SK-N-SH (cell line): ENCODE data around the gene CCNC. TPM values are rescaled to one million over a fixed set of nuclear protein-coding genes. Genes with fewer than 3 reads are reported as not detected.

ENCODE experiments used
- CTCF ChIA-PET: fragments of 300-600, 350-600 bp; formaldehyde crosslinking; extraction: SDS; loops from one replicate; lab custom pipeline; 2021; lab: Yijun Ruan, JAX
- POLR2A ChIA-PET: fragments of 350-600 bp; sonication (Branson Sonifier 250); formaldehyde crosslinking; extraction: SDS; loops from one replicate; lab custom pipeline; 2020; ENCODE audit warnings: antibody characterized with exemption, inconsistent platforms; lab: Yijun Ruan, JAX
- DNase-seq: peaks from one replicate; pipeline ENCODE4 v3.0.0; 2012
- H2AFZ ChIP-seq: fragments of 200-600 bp; sonication (generic); 2 replicates; pipeline ENCODE4 v1.8.1; 2016; ENCODE audit warnings: antibody characterized with exemption, mild to moderate bottlenecking, low read depth
- H3F3A ChIP-seq: fragments of 200-600 bp; sonication (generic); replicated peaks from 2 replicates; pipeline ENCODE3; 2016; ENCODE audit warnings: antibody characterized with exemption, mild to moderate bottlenecking; ENCODE audit not compliant: insufficient read depth
- H3K27ac ChIP-seq, 2 experiments: fragments of 200-500 bp in 1 of 2; fragments of 200-600 bp in 1 of 2; sonication (Bioruptor generic) in 1 of 2; sonication (generic), shearing (Covaris generic) in 1 of 2; 2 replicates each; pipeline versions ENCODE4 v1.5.1 to v1.6.1; 2014 to 2016; ENCODE audit warnings: low read depth in 2 of 2, inconsistent platforms in 1 of 2, low read length in 1 of 2, mild to moderate bottlenecking in 1 of 2, mixed read lengths in 1 of 2
- H3K27me3 ChIP-seq: fragments of 200-600 bp; sonication (generic), shearing (Covaris generic); 2 replicates; pipeline ENCODE4 v1.6.1; 2016; ENCODE audit warnings: mixed run types; ENCODE audit not compliant: insufficient read depth
- H3K36me3 ChIP-seq, 2 experiments: fragments of 200-500 bp in 1 of 2; fragments of 200-600 bp in 1 of 2; sonication (Bioruptor generic) in 1 of 2; sonication (generic) in 1 of 2; replicated peaks in 1 of 2; 2 replicates each; pipeline versions ENCODE3 to v1.5.1; 2014 to 2016; ENCODE audit warnings: low read length in 1 of 2, mild to moderate bottlenecking in 1 of 2; ENCODE audit not compliant: insufficient read depth in 2 of 2, control insufficient read depth in 1 of 2
- H3K4me1 ChIP-seq, 2 experiments: fragments of 200-500 bp in 1 of 2; fragments of 200-600 bp in 1 of 2; sonication (Bioruptor generic) in 1 of 2; sonication (generic), shearing (Covaris generic) in 1 of 2; 2 replicates each; pipeline versions ENCODE4 v1.5.1 to v1.6.1; 2014 to 2016; ENCODE audit warnings: low read depth in 1 of 2, low read length in 1 of 2, mixed run types in 1 of 2; ENCODE audit not compliant: insufficient read depth in 2 of 2, control insufficient read depth in 1 of 2
- H3K4me2 ChIP-seq: fragments of 200-600 bp; sonication (generic), shearing (Covaris generic); 2 replicates; pipeline ENCODE4 v1.6.1; 2017; ENCODE audit warnings: mixed run types
- H3K4me3 ChIP-seq, 2 experiments: fragments of 200-500 bp in 1 of 2; fragments of 200-600 bp in 1 of 2; sonication (Bioruptor generic) in 1 of 2; sonication (generic), shearing (Covaris generic) in 1 of 2; 2 replicates each; pipeline versions ENCODE4 v1.5.1 to v1.8.1; 2014 to 2016; ENCODE audit warnings: low read depth in 2 of 2, inconsistent platforms in 1 of 2, low read length in 1 of 2, mild to moderate bottlenecking in 1 of 2, mixed read lengths in 1 of 2, moderate library complexity in 1 of 2
- H3K79me2 ChIP-seq: fragments of 200-600 bp; sonication (generic); 2 replicates; pipeline ENCODE4 v1.8.1; 2017; ENCODE audit warnings: mild to moderate bottlenecking; ENCODE audit not compliant: insufficient read depth
- H3K9ac ChIP-seq: fragments of 200-600 bp; sonication (generic); 2 replicates; pipeline ENCODE4 v1.6.1; 2017; ENCODE audit warnings: mixed run types
- H3K9me2 ChIP-seq: fragments of 200-600 bp; sonication (generic); 2 replicates; pipeline ENCODE4 v1.6.1; 2017; ENCODE audit warnings: mixed run types
- H3K9me3 ChIP-seq: fragments of 200-600 bp; sonication (generic); 2 replicates; pipeline ENCODE4 v1.6.1; 2017; ENCODE audit warnings: mixed run types, mild to moderate bottlenecking, moderate library complexity
- H4K20me1 ChIP-seq: fragments of 200-600 bp; sonication (generic); 2 replicates; pipeline ENCODE4 v1.6.1; 2017; ENCODE audit warnings: mild to moderate bottlenecking, mixed run types; ENCODE audit not compliant: insufficient read depth
- CTCF ChIP-seq: fragments of 200-600 bp; sonication (generic); IDR thresholded peaks from 2 replicates; pipeline ENCODE4 v1.6.1; 2017; ENCODE audit warnings: antibody characterized with exemption, mild to moderate bottlenecking, moderate library complexity
- EP300 ChIP-seq, 2 experiments: IDR thresholded peaks; 2 replicates each; pipeline versions ENCODE4 v1.4.0 to v1.6.1; 2012; ENCODE audit warnings: borderline replicate concordance in 1 of 2, low read depth in 1 of 2, low read length in 1 of 2
- FOXJ3 ChIP-seq: sonication (generic); formaldehyde crosslinking; IDR thresholded peaks from 2 replicates; pipeline ENCODE4 v1.5.1; 2020; ENCODE audit warnings: mild to moderate bottlenecking, missing genetic modification reagents
- GATA2 ChIP-seq: sonication (generic); formaldehyde crosslinking; IDR thresholded peaks from 2 replicates; pipeline ENCODE4 v1.5.0; 2020; ENCODE audit warnings: mild to moderate bottlenecking, missing genetic modification reagents
- JUND ChIP-seq: IDR thresholded peaks from 2 replicates; pipeline ENCODE4 v1.4.0; 2012
- MXI1 ChIP-seq: IDR thresholded peaks from 2 replicates; pipeline ENCODE4 v1.6.1; 2012; ENCODE audit warnings: mild to moderate bottlenecking, low read depth, low read length, improper control_type of control experiment
- NFIC ChIP-seq: IDR thresholded peaks from 2 replicates; pipeline ENCODE4 v1.4.0; 2012; ENCODE audit warnings: borderline replicate concordance
- NRF1 ChIP-seq: IDR thresholded peaks from 2 replicates; pipeline ENCODE4 v1.6.1; 2012; ENCODE audit warnings: low read depth, mild to moderate bottlenecking, low read length
- PBX3 ChIP-seq: IDR thresholded peaks from 2 replicates; pipeline ENCODE4; 2012
- RAD21 ChIP-seq: IDR thresholded peaks from 2 replicates; pipeline ENCODE4 v1.6.1; 2012; ENCODE audit warnings: mild to moderate bottlenecking, low read length
- RCOR1 ChIP-seq: fragments of 150-350 bp; IDR thresholded peaks from 2 replicates; pipeline ENCODE4 v1.6.1; 2017; ENCODE audit warnings: antibody characterized with exemption, low read length
- REST ChIP-seq: IDR thresholded peaks from 2 replicates; pipeline ENCODE4 v1.6.1; 2012; ENCODE audit warnings: mild to moderate bottlenecking, low read depth, low read length, moderate library complexity
- RFX5 ChIP-seq: IDR thresholded peaks from 2 replicates; pipeline ENCODE4 v1.6.1; 2012; ENCODE audit warnings: mild to moderate bottlenecking, improper control_type of control experiment, low read length
- RXRA ChIP-seq: IDR thresholded peaks from 2 replicates; pipeline ENCODE4 v1.4.0; 2012; ENCODE audit warnings: low read depth, mild to moderate bottlenecking, borderline replicate concordance
- SMC3 ChIP-seq: IDR thresholded peaks from 2 replicates; pipeline ENCODE4 v1.6.1; 2012; ENCODE audit warnings: low read depth, low read length, improper control_type of control experiment
- TCF12 ChIP-seq: IDR thresholded peaks from 2 replicates; pipeline ENCODE4 v1.4.0; 2012
- USF1 ChIP-seq: IDR thresholded peaks from 2 replicates; pipeline ENCODE4 v1.4.0; 2012; ENCODE audit warnings: low read depth, borderline replicate concordance
- WGBS: methylation state at CpG from one replicate; pipeline ENCODE4 v1.1.6; 2017; ENCODE audit warnings: low lambda C conversion rate; 5-methylcytosine and 5-hydroxymethylcytosine counted together
- polyA plus RNA-seq, 3 experiments: library from polyadenylated mRNA; depleted of rRNA; stranded (reverse); fragments of >200 nt; gene quantifications; 2 replicates each; pipeline ENCODE4 v1.2.3, GENCODE V29; 2012

The CCNC gene
- polyA plus RNA-seq, 1 of the 3 experiments (the other 2 are of a cell fraction), result 16.0 TPM

- peak; percentile 65 for DNase-seq
- H3F3A ChIP-seq, result no peaks in the 10 kb centered on the region
- no peaks in the 10 kb centered on the region for H3K9me3 ChIP-seq
- H3K4me2 ChIP-seq, result peak overlapping the region; percentile 89
- TF ChIP-seq NFIC, result no peak
- no peak for TF ChIP-seq JUND
- TF ChIP-seq TCF12, result no peak
- H3K27me3 ChIP-seq, result peaks cover 39% of the 10 kb centered on the region
- no peaks in the 10 kb centered on the region for H3K36me3 ChIP-seq
- peak overlapping the region; percentile 47 to 61 for H3K4me3 ChIP-seq
- H3K27ac ChIP-seq, result no peak overlapping the region
- no peaks in the 10 kb centered on the region for H3K9me2 ChIP-seq
- H3K9ac ChIP-seq, result no peak overlapping the region
- H3K4me1 ChIP-seq, result peaks cover 0 to 12% of the 10 kb centered on the region in 2 experiments; a peak in 1 of 4 replicates
- WGBS, result 14% methylated on average over 11 of the region's 21 CpGs
- CTCF ChIA-PET, result interaction anchor here (0.7 to 2.8 kb wide), 19 partner anchors 12 to 279 kb away, joined by 3 to 35 read pairs (median 4); no protein-coding TSS in a partner anchor
- peak overlapping the region; percentile 56; the same call in 1 of the 2 replicates for H2AFZ ChIP-seq
- no peaks in the 10 kb centered on the region for H4K20me1 ChIP-seq
- no peaks in the 10 kb centered on the region for H3K79me2 ChIP-seq
- POLR2A ChIA-PET, result interaction anchor here (0.8 kb wide), 1 partner anchor 21 kb away, joined by 4 read pairs; the partner anchor contains the start of gene CCNC
These were observed 20.8 kb upstream of the CCNC start for GRCh38 chr6:99589290-99589672.

GRCh38 chr6:99588618-99589289 is 20.3 kb upstream of the CCNC start:
- ChIA-PET CTCF (interaction anchor here (0.7 to 2.8 kb wide), 25 partner anchors 11 to 279 kb away, joined by 3 to 35 read pairs (median 3); partner anchors contain the start of gene CCNC), POLR2A (interaction anchor here (0.8 kb wide), 1 partner anchor 20 kb away, joined by 4 read pairs; the partner anchor contains the start of gene CCNC)
- H3K9me2 ChIP-seq, result no peaks in the 10 kb centered on the region
- WGBS, result under 1% methylated on average over 11 of the region's 52 CpGs
- no peaks in the 10 kb centered on the region for H3K79me2 ChIP-seq
- H3K9me3 ChIP-seq, result no peaks in the 10 kb centered on the region
- H4K20me1 ChIP-seq, result no peaks in the 10 kb centered on the region
- H3K27ac ChIP-seq, result no peak overlapping the region
- peak overlapping the region; percentile 56 for H2AFZ ChIP-seq
- peak overlapping the region; percentile 89 for H3K4me2 ChIP-seq
- H3K4me1 ChIP-seq, result peaks cover 0 to 12% of the 10 kb centered on the region in 2 experiments; a peak in 1 of 4 replicates
- no peaks in the 10 kb centered on the region for H3K36me3 ChIP-seq
- H3K9ac ChIP-seq, result no peak overlapping the region
- DNase-seq, result peak; percentile 74
- peak overlapping the region; percentile 47 to 61 for H3K4me3 ChIP-seq
- H3F3A ChIP-seq, result no peaks in the 10 kb centered on the region
- H3K27me3 ChIP-seq, result peaks cover 43% of the 10 kb centered on the region
- no peak for TF ChIP-seq USF1
- TF ChIP-seq PBX3, result no peak
- no peak for TF ChIP-seq RXRA
- no peak for TF ChIP-seq FOXJ3 (CRISPR knock-in tag)
- TF ChIP-seq RCOR1, result no peak
- TF ChIP-seq MXI1, result no peak
- TF ChIP-seq NRF1, result 0 out of 2 replicates have a peak, but pooled peaks have one; percentile 30
- TF ChIP-seq SMC3, result peak; percentile 39; the same call in 1 of the 2 replicates
- TF ChIP-seq EP300 (IDR thresholded peaks at IDR 0.05; ENCODE audit: borderline replicate concordance in 1 of 2, low read depth in 1 of 2, low read length in 1 of 2), result no peak
- no peak for TF ChIP-seq GATA2 (CRISPR knock-in tag)
- no peak for TF ChIP-seq REST
- TF ChIP-seq RAD21, result peak; percentile 69
- peak; percentile 58 for TF ChIP-seq CTCF
- no peak for TF ChIP-seq RFX5
